UCSD-AML1 (cell line): ENCODE data around the gene CTCFL.

ENCODE experiments used
- DNase-seq: peaks from one replicate; lab custom pipeline; 2025; ENCODE audit not compliant: unreplicated experiment; lab: John Stamatoyannopoulos, UW

CTCFL gene

GRCh38 chr20:57468523-57469417 lies 56.2 kb downstream of the CTCFL start:
- DNase-seq: no peak

GRCh38 chr20:57467742-57468141 lies 57.2 kb downstream of the CTCFL start:
- no peak for DNase-seq

- no peak for DNase-seq
These were observed 59.0 kb downstream of the CTCFL start for GRCh38 chr20:57465943-57466342.

- no peak for DNase-seq
These were observed 59.5 kb downstream of the CTCFL start for GRCh38 chr20:57465486-57465885.

GRCh38 chr20:57464642-57465211 lies 60.2 kb downstream of the CTCFL start:
- peak; percentile 51 for DNase-seq

GRCh38 chr20:57462781-57463180 lies 62.2 kb downstream of the CTCFL start:
- DNase-seq: no peak

- DNase-seq: peak; percentile 34
These were observed 63.2 kb downstream of the CTCFL start for GRCh38 chr20:57461726-57462125.

- DNase-seq: no peak
These were observed 64.0 kb downstream of the CTCFL start for GRCh38 chr20:57460781-57461465.

GRCh38 chr20:57459897-57460296 lies 65.0 kb downstream of the CTCFL start:
- no peak for DNase-seq

- no peak for DNase-seq
These were observed 65.7 kb downstream of the CTCFL start for GRCh38 chr20:57459278-57459677.

- DNase-seq: no peak
These were observed 66.4 kb downstream of the CTCFL start for GRCh38 chr20:57458400-57459160.

GRCh38 chr20:57457243-57458095 lies 67.5 kb downstream of the CTCFL start:
- no peak for DNase-seq

GRCh38 chr20:57456116-57456515 lies 68.8 kb downstream of the CTCFL start:
- DNase-seq: no peak

- no peak for DNase-seq
These were observed 69.6 kb downstream of the CTCFL start for GRCh38 chr20:57455386-57455785.

GRCh38 chr20:57451795-57452661 lies 72.9 kb downstream of the CTCFL start:
- DNase-seq: peak; percentile 75

- no peak for DNase-seq
These were observed 73.5 kb downstream of the CTCFL start for GRCh38 chr20:57451431-57451794.

- peak; percentile 64 for DNase-seq
These were observed 74.0 kb downstream of the CTCFL start for GRCh38 chr20:57450931-57451330.

GRCh38 chr20:57450419-57450818 lies 74.5 kb downstream of the CTCFL start:
- peak; percentile 89 for DNase-seq
